RPMI7951 (cell line): Measurements from ENCODE around the gene CPAMD8. TPM values are rescaled to one million over a fixed set of nuclear protein-coding genes. Genes with fewer than 3 reads are reported as not detected.

Experiments
- total RNA-seq: library from RNA; depleted of rRNA; stranded (reverse); fragments of >200 nt; shearing (Covaris generic); gene quantifications from 2 replicates; pipeline ENCODE4 v1.2.3, GENCODE V29; 2014; rRNA removed

CPAMD8 gene
- total RNA-seq, 1 experiment from 2014 or later, result 2.6 TPM

Other genes starting within 250 kb of the CPAMD8 start
- gene SIN3B, start 197.4 kb downstream of the CPAMD8 start, total RNA-seq, result 20.1 and 25.2 TPM in 2 replicates
- gene F2RL3, start 137.8 kb downstream of the CPAMD8 start, total RNA-seq, result 4.6 and 13.9 TPM in 2 replicates
- 13.8 and 15.9 TPM in 2 replicates for gene HAUS8, start 48.6 kb upstream of the CPAMD8 start, total RNA-seq
- gene MYO9B, start 49.0 kb upstream of the CPAMD8 start, total RNA-seq, result 31.6 and 36.9 TPM in 2 replicates
- gene USE1, start 188.5 kb upstream of the CPAMD8 start, total RNA-seq, result 38.6 and 40.6 TPM in 2 replicates
- gene OCEL1, start 199.4 kb upstream of the CPAMD8 start, total RNA-seq, result 5.1 and 8.1 TPM in 2 replicates
- gene NR2F6, start 219.1 kb upstream of the CPAMD8 start, total RNA-seq, result 29.8 and 43.4 TPM in 2 replicates
- gene USHBP1, start 237.9 kb upstream of the CPAMD8 start, total RNA-seq, result not detected in 2 replicates
- gene BABAM1, start 240.6 kb upstream of the CPAMD8 start, total RNA-seq, result 132 and 133 TPM in 2 replicates